Spinal cord (tissue), 10 donors: Measurements from ENCODE around the gene NTM. TPM values are rescaled to one million over a fixed set of nuclear protein-coding genes. Genes with fewer than 3 reads are reported as not detected.

Experiments used
- DNase-seq, 6 donors: peaks; one replicate each; pipeline versions ENCODE4 v3.0.0 to v3.0.0-alpha.2; 2013 to 2015; ENCODE audit warnings: low spot score in 6 of 6, low read depth in 4 of 6
- H3K27ac ChIP-seq: one replicate; pipeline ENCODE4 v1.5.1; 2013; ENCODE audit warnings: low read depth, low read length, control low read depth
- H3K27me3 ChIP-seq: one replicate; pipeline ENCODE4 v1.6.1; 2013; ENCODE audit warnings: low read length; ENCODE audit not compliant: control insufficient read depth, insufficient read depth
- H3K36me3 ChIP-seq: one replicate; pipeline ENCODE4 v1.6.1; 2013; ENCODE audit warnings: low read length; ENCODE audit not compliant: control insufficient read depth, insufficient read depth
- H3K4me1 ChIP-seq: one replicate; pipeline ENCODE4 v1.6.1; 2013; ENCODE audit warnings: low read length; ENCODE audit not compliant: control insufficient read depth, insufficient read depth
- H3K4me3 ChIP-seq: one replicate; pipeline ENCODE4 v1.5.1; 2013; ENCODE audit warnings: low read depth, low read length, control low read depth
- H3K9me3 ChIP-seq: one replicate; pipeline ENCODE4 v1.6.1; 2013; ENCODE audit warnings: low read length; ENCODE audit not compliant: control insufficient read depth, insufficient read depth
- WGBS: methylation state at CpG from one replicate; pipeline ENCODE4 v1.1.5; 2013; ENCODE audit warnings: missing lambda C conversion rate; ENCODE audit not compliant: insufficient coverage; 5-methylcytosine and 5-hydroxymethylcytosine counted together
- polyA plus RNA-seq, 2 donors: library from polyadenylated mRNA; unstranded; fragments of 120-200 nt; gene quantifications; one replicate each; pipeline ENCODE4 v1.2.1, GENCODE V29; 2013; ENCODE audit not compliant: insufficient read length in 2 of 2
- total RNA-seq, 2 donors: library from RNA; depleted of rRNA in 1 of 2; stranded (reverse); fragments of 120-200 nt in 1 of 2; fragments of >200 nt in 1 of 2; gene quantifications; one replicate each; pipeline versions ENCODE4 v1.2.3 to v1.2.4, GENCODE V29; 2013 to 2014
- donor health status: healthy.

Gene NTM
- total and polyA plus RNA-seq, 4 donors, result 69.3 to 181 (median 155) TPM

- Histone ChIP-seq H3K4me3 (no peak overlapping the region), H3K4me1 (no peaks in the 10 kb centered on the region), H3K27ac (no peak overlapping the region), H3K27me3 (no peaks in the 10 kb centered on the region), H3K36me3 (no peaks in the 10 kb centered on the region), H3K9me3 (no peaks in the 10 kb centered on the region)
- 100% methylated on average over 1 of the region's 5 CpGs for WGBS
- DNase-seq, result no peak
These were observed 54.9 kb downstream of the NTM start for GRCh38 chr11:131425285-131425684.

- Histone ChIP-seq H3K4me1 (peaks cover 6% of the 10 kb centered on the region), H3K27ac (no peak overlapping the region), H3K9me3 (no peaks in the 10 kb centered on the region), H3K36me3 (no peaks in the 10 kb centered on the region), H3K4me3 (no peak overlapping the region), H3K27me3 (no peaks in the 10 kb centered on the region)
- WGBS, result 91% methylated on average over 3 of the region's 5 CpGs
- no peak for DNase-seq
These were observed 58.4 kb downstream of the NTM start for GRCh38 chr11:131428853-131429252.

GRCh38 chr11:131430473-131431208, 60.2 kb downstream of the NTM start:
- Histone ChIP-seq H3K27ac (no peak overlapping the region), H3K4me3 (no peak overlapping the region)
- WGBS, result 48% methylated on average over 7 of the region's 11 CpGs

GRCh38 chr11:131441051-131441810, 70.8 kb downstream of the NTM start:
- peak in 2 of 6 donors; percentile 62 to 76 for DNase-seq
- Histone ChIP-seq H3K4me3 (no peak overlapping the region), H3K36me3 (no peaks in the 10 kb centered on the region), H3K27ac (no peak overlapping the region), H3K27me3 (no peaks in the 10 kb centered on the region), H3K4me1 (no peaks in the 10 kb centered on the region), H3K9me3 (no peaks in the 10 kb centered on the region)
- WGBS, result 90% methylated on average over 2 of the region's 5 CpGs

More at GRCh38 chr11:131430473-131431208, 60.2 kb downstream of the NTM start:
- no peaks in the 10 kb centered on the region for H3K27me3 ChIP-seq
- H3K4me1 ChIP-seq, result peaks cover 6% of the 10 kb centered on the region
- H3K9me3 ChIP-seq, result no peaks in the 10 kb centered on the region
- H3K36me3 ChIP-seq, result no peaks in the 10 kb centered on the region
- DNase-seq, result peak in 1 of 6 donors; percentile 65

- no peak for DNase-seq
- no peak overlapping the region for H3K4me3 ChIP-seq
- peaks cover 17% of the 10 kb centered on the region for H3K4me1 ChIP-seq
- H3K27me3 ChIP-seq, result no peaks in the 10 kb centered on the region
- H3K27ac ChIP-seq, result no peak overlapping the region
- WGBS, result 86% methylated on average over 1 of the region's 5 CpGs
- H3K9me3 ChIP-seq, result no peaks in the 10 kb centered on the region
- peaks cover 3% of the 10 kb centered on the region for H3K36me3 ChIP-seq
These were observed 76.3 kb downstream of the NTM start for GRCh38 chr11:131446590-131447275.

GRCh38 chr11:131447277-131447815, 76.9 kb downstream of the NTM start:
- no peak overlapping the region for H3K27ac ChIP-seq
- peaks cover 7% of the 10 kb centered on the region for H3K36me3 ChIP-seq
- 84% methylated on average over 5 of the region's 10 CpGs for WGBS
- no peak overlapping the region for H3K4me3 ChIP-seq
- no peaks in the 10 kb centered on the region for H3K27me3 ChIP-seq
- DNase-seq, result peak in 1 of 6 donors; percentile 70
- no peaks in the 10 kb centered on the region for H3K9me3 ChIP-seq
- H3K4me1 ChIP-seq, result peaks cover 19% of the 10 kb centered on the region

- Histone ChIP-seq H3K27ac (no peak overlapping the region), H3K27me3 (no peaks in the 10 kb centered on the region), H3K9me3 (no peaks in the 10 kb centered on the region), H3K4me1 (peaks cover 19% of the 10 kb centered on the region), H3K4me3 (no peak overlapping the region), H3K36me3 (peaks cover 7% of the 10 kb centered on the region)
- DNase-seq, result no peak
- 92% methylated on average over 10 of the region's 11 CpGs for WGBS
These were observed 77.5 kb downstream of the NTM start for GRCh38 chr11:131447898-131448297.

- H3K27me3 ChIP-seq, result no peaks in the 10 kb centered on the region
- DNase-seq, result no peak
- H3K27ac ChIP-seq, result no peak overlapping the region
- no peaks in the 10 kb centered on the region for H3K9me3 ChIP-seq
- 80% methylated on average over 14 of the region's 17 CpGs for WGBS
- H3K36me3 ChIP-seq, result peaks cover 7% of the 10 kb centered on the region
- H3K4me3 ChIP-seq, result no peak overlapping the region
- peaks cover 19% of the 10 kb centered on the region for H3K4me1 ChIP-seq
These were observed 78.9 kb downstream of the NTM start for GRCh38 chr11:131449036-131450019.
